Liver (tissue), 9 donors: ENCODE measurements around the gene GATA6. TPM values are rescaled to one million over a fixed set of nuclear protein-coding genes. Genes with fewer than 3 reads are reported as not detected.
"Not testable (repeated sequence)": the region's sequence is repeated elsewhere in the genome, so short reads cannot be mapped to it uniquely, and the experiment has no call there.

Experiments
- DNase-seq: peaks from one replicate; pipeline ENCODE4 v3.0.0-alpha.2; 2017; ENCODE audit warnings: low spot score
- H3K27ac ChIP-seq, 2 donors: one replicate each; pipeline ENCODE4 v1.7.0; 2013; ENCODE audit warnings: inconsistent platforms in 2 of 2, low read length in 2 of 2, control low read depth in 1 of 2, low read depth in 1 of 2, mild to moderate bottlenecking in 1 of 2
- H3K27me3 ChIP-seq, 4 donors: one replicate each; pipeline versions ENCODE4 v1.6.1 to v1.7.0; 2013; ENCODE audit warnings: low read length in 3 of 4, inconsistent platforms in 1 of 4, mild to moderate bottlenecking in 1 of 4, moderate library complexity in 1 of 4; ENCODE audit not compliant: control insufficient read depth in 4 of 4, insufficient read depth in 4 of 4
- H3K36me3 ChIP-seq, 4 donors: one replicate each; pipeline versions ENCODE4 v1.6.1 to v1.7.0; 2013; ENCODE audit warnings: low read length in 3 of 4, mild to moderate bottlenecking in 3 of 4, low read depth in 1 of 4, moderate library complexity in 1 of 4; ENCODE audit not compliant: control insufficient read depth in 4 of 4, insufficient read depth in 3 of 4
- H3K4me1 ChIP-seq, 4 donors: one replicate each; pipeline versions ENCODE4 v1.6.1 to v1.7.0; 2013; ENCODE audit warnings: low read length in 3 of 4, mild to moderate bottlenecking in 3 of 4, moderate library complexity in 1 of 4; ENCODE audit not compliant: control insufficient read depth in 4 of 4, insufficient read depth in 4 of 4
- H3K4me3 ChIP-seq, 3 donors: one replicate each; pipeline versions ENCODE4 v1.6.1 to v1.7.0; 2013; ENCODE audit warnings: low read length in 3 of 3, control low read depth in 1 of 3, low read depth in 1 of 3, mild to moderate bottlenecking in 1 of 3
- H3K9ac ChIP-seq, 2 donors: one replicate each; pipeline ENCODE4 v1.7.0; 2013; ENCODE audit warnings: low read length in 2 of 2, mild to moderate bottlenecking in 2 of 2, moderate library complexity in 2 of 2, control low read depth in 1 of 2, low read depth in 1 of 2
- H3K9me3 ChIP-seq, 4 donors: one replicate each; pipeline versions ENCODE4 v1.6.1 to v1.7.0; 2013; ENCODE audit warnings: low read length in 3 of 4; ENCODE audit not compliant: control insufficient read depth in 4 of 4
- ATF3 ChIP-seq: IDR thresholded peaks from 2 replicates; pipeline ENCODE4 v1.6.1; 2016; ENCODE audit warnings: antibody characterized with exemption
- EGR1 ChIP-seq, 2 donors: IDR thresholded peaks; 2 replicates each; pipeline ENCODE4 v1.6.1; 2016 to 2018; ENCODE audit warnings: antibody characterized with exemption in 2 of 2, low read depth in 2 of 2
- FOXA1 ChIP-seq: IDR thresholded peaks from 2 replicates; pipeline ENCODE4 v1.6.1; 2016; ENCODE audit warnings: antibody characterized with exemption
- FOXA2 ChIP-seq: IDR thresholded peaks from 2 replicates; pipeline ENCODE4 v1.6.1; 2016; ENCODE audit warnings: antibody characterized with exemption
- GABPA ChIP-seq, 2 donors: IDR thresholded peaks in 1 of 2; conservative IDR thresholded peaks in 1 of 2; 2 replicates each; pipeline ENCODE4 v1.6.1; 2016; ENCODE audit warnings: antibody characterized with exemption in 2 of 2, mild to moderate bottlenecking in 1 of 2, moderate library complexity in 1 of 2
- HNF4A ChIP-seq, 2 donors: conservative IDR thresholded peaks; 2 replicates each; pipeline ENCODE4 v1.6.1; 2016; ENCODE audit warnings: antibody characterized with exemption in 2 of 2, mild to moderate bottlenecking in 2 of 2
- HNF4G ChIP-seq: IDR thresholded peaks from 2 replicates; pipeline ENCODE4 v1.6.1; 2016; ENCODE audit warnings: antibody characterized with exemption
- NR2F2 ChIP-seq: IDR thresholded peaks from 2 replicates; pipeline ENCODE4 v1.6.1; 2016; ENCODE audit warnings: antibody characterized with exemption
- RXRA ChIP-seq, 2 donors: IDR thresholded peaks; 2 replicates each; pipeline ENCODE4 v1.6.1; 2017 to 2018; ENCODE audit warnings: antibody characterized with exemption in 2 of 2, mild to moderate bottlenecking in 1 of 2
- SP1 ChIP-seq: IDR thresholded peaks from 2 replicates; pipeline ENCODE4 v1.6.1; 2018; ENCODE audit warnings: antibody characterized with exemption, mild to moderate bottlenecking
- YY1 ChIP-seq: IDR thresholded peaks from 2 replicates; pipeline ENCODE4 v1.6.1; 2016; ENCODE audit warnings: antibody characterized with exemption, mild to moderate bottlenecking
- WGBS: extraction: QIAGEN DNeasy Blood & Tissue Kit; methylation state at CpG from one replicate; pipeline ENCODE4 v1.1.7; 2013; 5-methylcytosine and 5-hydroxymethylcytosine counted together
- polyA plus RNA-seq, 2 donors: library from polyadenylated mRNA; stranded (reverse) in 1 of 2; unstranded in 1 of 2; fragments of 200-250 nt in 1 of 2; fragments of >200 nt in 1 of 2; fragmentation: Nextera tagmentation in 1 of 2; extraction: Ambion mirVana in 1 of 2; gene quantifications; one replicate each; pipeline versions ENCODE4 v1.2.1 to v1.2.3, GENCODE V29; 2013 to 2015
- total RNA-seq, 2 donors: library from RNA; depleted of rRNA; stranded (reverse); fragments of >200 nt; gene quantifications; one replicate each; pipeline ENCODE4 v1.2.3, GENCODE V29; 2014
- TF ChIP-seq, protein P1 (sequence below): IDR thresholded peaks from 2 replicates; pipeline ENCODE4 v1.6.1; 2016; ENCODE audit warnings: antibody characterized with exemption
- TF ChIP-seq, protein P2 (sequence below): fragments of 150-350 bp; IDR thresholded peaks from 2 replicates; pipeline ENCODE4 v1.5.1; 2017; ENCODE audit warnings: improper control_type of control experiment, low read depth, low read length; ENCODE audit not compliant: missing input control
- donor health status: healthy.
- donor health status: healthy.
- donor health status: healthy.
- donor health status: healthy.
- donor health status: healthy.

Gene GATA6
- total and polyA plus RNA-seq, 4 donors: 1.8 to 6.6 (median 4.9) TPM

DNA sequence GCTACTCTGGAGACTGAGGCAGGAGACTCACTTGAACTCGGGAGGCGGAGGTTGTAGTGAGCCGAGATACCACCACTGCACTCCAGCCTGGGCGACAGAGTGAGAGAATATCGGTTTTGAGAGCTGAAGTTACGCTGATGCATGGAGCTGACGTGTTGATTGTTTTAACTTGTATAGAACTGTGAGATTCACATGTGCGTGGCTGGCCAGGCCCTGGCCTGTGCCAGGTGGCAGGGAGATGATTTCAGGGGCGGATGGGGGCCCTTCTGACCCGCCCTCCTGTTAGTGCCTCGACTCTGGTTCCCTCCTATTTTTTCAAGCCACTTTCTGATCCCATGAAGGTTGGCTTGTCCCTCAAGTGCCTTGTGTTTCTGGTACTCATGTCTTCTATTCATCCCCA, 25.7 kb downstream of the GATA6 start:
- no peaks in the 10 kb centered on the region for H3K27me3 ChIP-seq
- no peak overlapping the region for H3K4me3 ChIP-seq
- H3K4me1 ChIP-seq: peaks cover 0 to 9% (median 5%) of the 10 kb centered on the region in 4 donors
- H3K9ac ChIP-seq: no peak overlapping the region
- 92% methylated on average over 11 of the region's 11 CpGs for WGBS
- no peaks in the 10 kb centered on the region for H3K9me3 ChIP-seq
- no peak for DNase-seq
- no peak overlapping the region for H3K27ac ChIP-seq
- H3K36me3 ChIP-seq: peaks cover 0 to 3% (median 2%) of the 10 kb centered on the region in 4 donors
- no peak for TF ChIP-seq HNF4G
- TF ChIP-seq, protein P1, sequence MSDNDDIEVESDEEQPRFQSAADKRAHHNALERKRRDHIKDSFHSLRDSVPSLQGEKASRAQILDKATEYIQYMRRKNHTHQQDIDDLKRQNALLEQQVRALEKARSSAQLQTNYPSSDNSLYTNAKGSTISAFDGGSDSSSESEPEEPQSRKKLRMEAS: no peak
- no peak for TF ChIP-seq HNF4A (conservative IDR thresholded peaks at IDR 0.05)
- no peak for TF ChIP-seq GABPA (IDR thresholded peaks at IDR 0.05 in 1 of 2, conservative IDR thresholded peaks at IDR 0.05 in 1 of 2)

DNA sequence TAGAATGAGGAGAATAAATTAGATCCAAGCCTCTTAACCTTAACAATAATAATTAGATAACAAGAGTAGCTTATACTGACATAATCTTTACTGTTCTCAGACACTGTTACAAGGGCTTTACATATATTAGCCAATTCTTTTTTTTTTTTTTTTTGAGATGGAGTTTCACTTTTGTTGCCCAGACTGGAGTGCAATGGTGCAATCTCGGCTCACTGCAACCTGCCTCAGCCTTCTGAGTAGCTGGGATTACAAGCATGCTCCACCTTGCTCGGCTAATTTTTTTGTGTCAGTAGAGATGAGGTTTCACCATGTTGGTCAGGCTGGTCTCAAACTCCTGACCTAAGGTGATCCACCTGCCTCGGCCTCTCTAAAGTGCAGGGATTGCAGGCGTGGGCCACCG, 27.6 kb downstream of the GATA6 start:
- not testable (repeated sequence) for H3K4me3 ChIP-seq, DNase-seq, H3K27ac ChIP-seq, H3K4me1 ChIP-seq, H3K27me3 ChIP-seq, H3K9ac ChIP-seq, H3K9me3 ChIP-seq
- peaks cover 10 to 18% (median 10%) of the 10 kb centered on the region in 4 donors for H3K36me3 ChIP-seq
- WGBS: 88% methylated on average over 5 of the region's 5 CpGs

DNA sequence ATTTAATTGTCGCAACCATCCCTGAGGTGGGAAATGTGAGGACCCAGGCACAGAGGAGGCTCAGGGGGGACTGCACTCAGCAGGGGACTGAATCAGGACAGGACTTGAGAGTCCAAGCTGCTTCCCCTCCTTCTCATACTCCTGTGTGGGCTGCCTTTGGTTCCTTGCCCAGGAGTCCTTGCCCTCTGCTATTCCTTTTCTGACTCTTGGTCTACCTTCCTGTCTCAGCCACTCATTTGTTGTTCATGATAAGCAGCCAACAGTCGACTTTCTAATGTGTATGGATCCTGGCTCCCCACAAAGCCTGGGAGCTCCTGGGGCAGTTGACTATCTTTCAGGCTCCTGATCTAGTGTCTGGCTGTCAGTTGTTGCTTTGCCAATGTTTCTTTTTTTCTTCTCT, 28.3 kb downstream of the GATA6 start:
- no peaks in the 10 kb centered on the region for H3K9me3 ChIP-seq
- no peak for TF ChIP-seq NR2F2
- 87% methylated on average over 2 of the region's 2 CpGs for WGBS
- H3K36me3 ChIP-seq: peaks cover 10 to 19% (median 12%) of the 10 kb centered on the region in 4 donors
- H3K4me3 ChIP-seq: no peak overlapping the region
- H3K27ac ChIP-seq: no peak overlapping the region
- no peak for DNase-seq
- peaks cover 0 to 9% (median 5%) of the 10 kb centered on the region in 4 donors for H3K4me1 ChIP-seq
- H3K27me3 ChIP-seq: no peaks in the 10 kb centered on the region
- H3K9ac ChIP-seq: no peak overlapping the region

GRCh38 chr18:22198163-22198562, 28.8 kb downstream of the GATA6 start:
- 86% methylated on average over 7 of the region's 7 CpGs for WGBS
- Histone ChIP-seq H3K4me1 (peaks cover 0 to 9% (median 5%) of the 10 kb centered on the region in 4 donors), H3K9me3 (no peaks in the 10 kb centered on the region), H3K27ac (no peak overlapping the region), H3K27me3 (no peaks in the 10 kb centered on the region), H3K4me3 (no peak overlapping the region), H3K36me3 (peaks cover 9 to 19% (median 12%) of the 10 kb centered on the region in 4 donors), H3K9ac (no peak overlapping the region)
- DNase-seq: no peak
- TF ChIP-seq, protein P1: no peak
- TF ChIP-seq RXRA (IDR thresholded peaks at IDR 0.05) (no peak), HNF4G (no peak), ATF3 (no peak), HNF4A (conservative IDR thresholded peaks at IDR 0.05) (no peak), GABPA (IDR thresholded peaks at IDR 0.05 in 1 of 2, conservative IDR thresholded peaks at IDR 0.05 in 1 of 2) (no peak), FOXA1 (no peak), EGR1 (IDR thresholded peaks at IDR 0.05; ENCODE audit: low read depth in 2 of 2) (no peak), FOXA2 (no peak), YY1 (no peak), SP1 (no peak)
- TF ChIP-seq, protein P2, sequence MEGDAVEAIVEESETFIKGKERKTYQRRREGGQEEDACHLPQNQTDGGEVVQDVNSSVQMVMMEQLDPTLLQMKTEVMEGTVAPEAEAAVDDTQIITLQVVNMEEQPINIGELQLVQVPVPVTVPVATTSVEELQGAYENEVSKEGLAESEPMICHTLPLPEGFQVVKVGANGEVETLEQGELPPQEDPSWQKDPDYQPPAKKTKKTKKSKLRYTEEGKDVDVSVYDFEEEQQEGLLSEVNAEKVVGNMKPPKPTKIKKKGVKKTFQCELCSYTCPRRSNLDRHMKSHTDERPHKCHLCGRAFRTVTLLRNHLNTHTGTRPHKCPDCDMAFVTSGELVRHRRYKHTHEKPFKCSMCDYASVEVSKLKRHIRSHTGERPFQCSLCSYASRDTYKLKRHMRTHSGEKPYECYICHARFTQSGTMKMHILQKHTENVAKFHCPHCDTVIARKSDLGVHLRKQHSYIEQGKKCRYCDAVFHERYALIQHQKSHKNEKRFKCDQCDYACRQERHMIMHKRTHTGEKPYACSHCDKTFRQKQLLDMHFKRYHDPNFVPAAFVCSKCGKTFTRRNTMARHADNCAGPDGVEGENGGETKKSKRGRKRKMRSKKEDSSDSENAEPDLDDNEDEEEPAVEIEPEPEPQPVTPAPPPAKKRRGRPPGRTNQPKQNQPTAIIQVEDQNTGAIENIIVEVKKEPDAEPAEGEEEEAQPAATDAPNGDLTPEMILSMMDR: no peak
